ENCODE measurements around the gene TGFB1. TPM values are rescaled to one million over a fixed set of nuclear protein-coding genes. Genes with fewer than 3 reads are reported as not detected.

TGFB1 gene
- total and polyA plus RNA-seq, 2 of the 13 experiments (the other 11 are each of a cell fraction or from before 2014, with no cell fraction given): 4.1 to 5.4 TPM

DNA sequence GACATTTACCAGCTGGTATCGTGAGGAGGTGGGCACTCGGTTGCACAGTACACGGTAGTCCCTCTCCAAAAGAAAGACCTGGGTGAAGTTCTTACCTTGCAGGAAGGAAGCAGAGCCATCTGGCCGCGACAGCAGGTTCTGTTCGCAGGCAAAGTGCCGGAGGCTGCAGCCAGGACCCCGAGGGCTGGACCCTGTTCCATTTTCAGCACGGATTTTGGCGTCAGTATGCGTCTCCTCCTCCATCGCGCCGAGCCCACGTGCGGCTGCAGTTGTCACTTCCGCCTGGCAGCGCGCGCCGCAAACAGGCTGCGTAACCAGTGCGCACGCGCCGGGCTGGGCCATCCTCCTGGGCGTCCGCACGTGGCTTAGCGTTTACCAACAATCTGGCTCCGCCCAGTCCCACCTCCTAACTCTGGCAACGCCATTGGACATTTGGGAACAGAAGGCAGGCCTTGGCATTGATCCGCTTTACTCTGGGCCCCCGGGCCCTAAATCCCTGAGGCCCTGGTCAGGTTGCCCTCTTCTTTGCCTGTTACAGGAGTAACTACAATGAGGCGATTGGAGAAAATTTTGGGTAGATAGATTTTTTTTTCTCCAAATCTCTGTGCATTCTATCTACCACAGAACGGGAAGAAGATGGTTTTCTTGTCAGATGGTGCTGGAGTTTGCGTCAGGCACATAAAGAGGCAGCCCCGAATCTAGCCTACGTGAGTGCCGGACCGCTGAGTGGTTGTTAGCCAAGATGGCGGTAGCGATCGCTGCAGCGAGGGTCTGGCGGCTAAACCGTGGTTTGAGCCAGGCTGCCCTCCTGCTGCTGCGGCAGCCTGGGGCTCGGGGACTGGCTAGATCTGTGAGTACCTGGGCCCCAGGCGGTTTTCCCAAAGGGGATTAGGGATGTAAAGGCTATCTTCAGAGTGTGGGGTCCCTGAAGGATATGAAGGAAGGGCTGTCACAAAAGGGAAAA is 43.6 kb upstream of the TGFB1 start, which contains the start of the genes BCKDHA and EXOSC5 (continued):
- TF ChIP-seq, protein P1, sequence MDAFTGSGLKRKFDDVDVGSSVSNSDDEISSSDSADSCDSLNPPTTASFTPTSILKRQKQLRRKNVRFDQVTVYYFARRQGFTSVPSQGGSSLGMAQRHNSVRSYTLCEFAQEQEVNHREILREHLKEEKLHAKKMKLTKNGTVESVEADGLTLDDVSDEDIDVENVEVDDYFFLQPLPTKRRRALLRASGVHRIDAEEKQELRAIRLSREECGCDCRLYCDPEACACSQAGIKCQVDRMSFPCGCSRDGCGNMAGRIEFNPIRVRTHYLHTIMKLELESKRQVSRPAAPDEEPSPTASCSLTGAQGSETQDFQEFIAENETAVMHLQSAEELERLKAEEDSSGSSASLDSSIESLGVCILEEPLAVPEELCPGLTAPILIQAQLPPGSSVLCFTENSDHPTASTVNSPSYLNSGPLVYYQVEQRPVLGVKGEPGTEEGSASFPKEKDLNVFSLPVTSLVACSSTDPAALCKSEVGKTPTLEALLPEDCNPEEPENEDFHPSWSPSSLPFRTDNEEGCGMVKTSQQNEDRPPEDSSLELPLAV (CRISPR knock-in tag; conservative IDR thresholded peaks at IDR 0.05; ENCODE audit: low read depth): no peak
- TF ChIP-seq NFKBIZ (CRISPR knock-in tag; IDR thresholded peaks at IDR 0.05) (peak; percentile 16; the same call in 1 of the 2 replicates), ZNF235 (CRISPR knock-in tag; IDR thresholded peaks at IDR 0.05; ENCODE audit: borderline replicate concordance) (no peak), MIER3 (CRISPR knock-in tag; IDR thresholded peaks at IDR 0.05; ENCODE audit: borderline replicate concordance) (peak; percentile 89), EZH2 (conservative IDR thresholded peaks at IDR 0.05; ENCODE audit: low read depth, low read length) (no peak), BRF2 (CRISPR knock-in tag; IDR thresholded peaks at IDR 0.05) (no peak), ZBTB3 (CRISPR knock-in tag; IDR thresholded peaks at IDR 0.05; ENCODE audit: borderline replicate concordance, low read depth) (no peak), ZFP36 (IDR thresholded peaks at IDR 0.05; ENCODE audit: borderline replicate concordance, low read depth, low read length, partially characterized antibody) (no peak), ARHGAP35 (CRISPR knock-in tag; IDR thresholded peaks at IDR 0.05; ENCODE audit: borderline replicate concordance) (no peak), ZNF558 (CRISPR knock-in tag; IDR thresholded peaks at IDR 0.05; ENCODE audit: borderline replicate concordance) (no peak), ZNF414 (CRISPR knock-in tag; IDR thresholded peaks at IDR 0.05) (no peak; the same call in 1 of the 2 replicates), KLF15 (CRISPR knock-in tag; IDR thresholded peaks at IDR 0.05; ENCODE audit: borderline replicate concordance) (no peak), LCORL (IDR thresholded peaks at IDR 0.05) (peak; percentile 80; the same call in 1 of the 2 replicates), LCORL (CRISPR knock-in tag; IDR thresholded peaks at IDR 0.05) (peak; percentile 72; the same call in 1 of the 2 replicates), NCOR1 (IDR thresholded peaks at IDR 0.05; ENCODE audit: borderline replicate concordance, low read length) (peak; percentile 61; the same call in 1 of the 2 replicates), ATF7 (IDR thresholded peaks at IDR 0.05) (no peak), ATF7 (CRISPR knock-in tag; IDR thresholded peaks at IDR 0.05) (no peak), ZNF83 (CRISPR knock-in tag; IDR thresholded peaks at IDR 0.05; ENCODE audit: borderline replicate concordance) (no peak), KDM4B (CRISPR knock-in tag; IDR thresholded peaks at IDR 0.05) (no peak; the same call in none of the 2 replicates), LBX2 (CRISPR knock-in tag; IDR thresholded peaks at IDR 0.05; ENCODE audit: borderline replicate concordance) (no peak)
- TF ChIP-seq, protein P2, sequence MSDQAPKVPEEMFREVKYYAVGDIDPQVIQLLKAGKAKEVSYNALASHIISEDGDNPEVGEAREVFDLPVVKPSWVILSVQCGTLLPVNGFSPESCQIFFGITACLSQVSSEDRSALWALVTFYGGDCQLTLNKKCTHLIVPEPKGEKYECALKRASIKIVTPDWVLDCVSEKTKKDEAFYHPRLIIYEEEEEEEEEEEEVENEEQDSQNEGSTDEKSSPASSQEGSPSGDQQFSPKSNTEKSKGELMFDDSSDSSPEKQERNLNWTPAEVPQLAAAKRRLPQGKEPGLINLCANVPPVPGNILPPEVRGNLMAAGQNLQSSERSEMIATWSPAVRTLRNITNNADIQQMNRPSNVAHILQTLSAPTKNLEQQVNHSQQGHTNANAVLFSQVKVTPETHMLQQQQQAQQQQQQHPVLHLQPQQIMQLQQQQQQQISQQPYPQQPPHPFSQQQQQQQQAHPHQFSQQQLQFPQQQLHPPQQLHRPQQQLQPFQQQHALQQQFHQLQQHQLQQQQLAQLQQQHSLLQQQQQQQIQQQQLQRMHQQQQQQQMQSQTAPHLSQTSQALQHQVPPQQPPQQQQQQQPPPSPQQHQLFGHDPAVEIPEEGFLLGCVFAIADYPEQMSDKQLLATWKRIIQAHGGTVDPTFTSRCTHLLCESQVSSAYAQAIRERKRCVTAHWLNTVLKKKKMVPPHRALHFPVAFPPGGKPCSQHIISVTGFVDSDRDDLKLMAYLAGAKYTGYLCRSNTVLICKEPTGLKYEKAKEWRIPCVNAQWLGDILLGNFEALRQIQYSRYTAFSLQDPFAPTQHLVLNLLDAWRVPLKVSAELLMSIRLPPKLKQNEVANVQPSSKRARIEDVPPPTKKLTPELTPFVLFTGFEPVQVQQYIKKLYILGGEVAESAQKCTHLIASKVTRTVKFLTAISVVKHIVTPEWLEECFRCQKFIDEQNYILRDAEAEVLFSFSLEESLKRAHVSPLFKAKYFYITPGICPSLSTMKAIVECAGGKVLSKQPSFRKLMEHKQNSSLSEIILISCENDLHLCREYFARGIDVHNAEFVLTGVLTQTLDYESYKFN (CRISPR knock-in tag; conservative IDR thresholded peaks at IDR 0.05): peak; percentile 56

Measured in HepG2 (cell line).